ENCODE measurements around the gene FAM72C.
"Not testable (repeated sequence)": the region's sequence is repeated elsewhere in the genome, so short reads cannot be mapped to it uniquely, and the experiment has no call there.

DNA sequence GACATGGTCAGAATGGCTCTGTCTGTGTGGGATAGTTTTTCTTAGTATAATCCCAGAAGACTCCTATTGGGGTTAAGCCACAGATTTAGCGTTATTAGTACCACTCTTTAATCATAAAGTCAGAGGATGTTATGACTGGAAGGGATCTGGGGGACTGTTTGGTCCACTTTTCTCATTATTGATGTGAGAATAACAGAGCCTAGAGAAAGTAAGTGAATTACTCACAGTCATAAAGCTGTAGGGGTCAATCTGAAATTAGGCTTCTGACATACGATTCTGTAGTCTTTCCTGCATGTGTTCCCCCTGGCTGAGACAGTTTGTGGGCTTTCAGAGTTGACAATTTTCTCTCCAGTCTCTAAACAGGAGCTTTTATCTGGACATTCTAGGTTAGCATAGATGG is 47.3 kb upstream of the FAM72C start:
- TF ChIP-seq, protein P1, sequence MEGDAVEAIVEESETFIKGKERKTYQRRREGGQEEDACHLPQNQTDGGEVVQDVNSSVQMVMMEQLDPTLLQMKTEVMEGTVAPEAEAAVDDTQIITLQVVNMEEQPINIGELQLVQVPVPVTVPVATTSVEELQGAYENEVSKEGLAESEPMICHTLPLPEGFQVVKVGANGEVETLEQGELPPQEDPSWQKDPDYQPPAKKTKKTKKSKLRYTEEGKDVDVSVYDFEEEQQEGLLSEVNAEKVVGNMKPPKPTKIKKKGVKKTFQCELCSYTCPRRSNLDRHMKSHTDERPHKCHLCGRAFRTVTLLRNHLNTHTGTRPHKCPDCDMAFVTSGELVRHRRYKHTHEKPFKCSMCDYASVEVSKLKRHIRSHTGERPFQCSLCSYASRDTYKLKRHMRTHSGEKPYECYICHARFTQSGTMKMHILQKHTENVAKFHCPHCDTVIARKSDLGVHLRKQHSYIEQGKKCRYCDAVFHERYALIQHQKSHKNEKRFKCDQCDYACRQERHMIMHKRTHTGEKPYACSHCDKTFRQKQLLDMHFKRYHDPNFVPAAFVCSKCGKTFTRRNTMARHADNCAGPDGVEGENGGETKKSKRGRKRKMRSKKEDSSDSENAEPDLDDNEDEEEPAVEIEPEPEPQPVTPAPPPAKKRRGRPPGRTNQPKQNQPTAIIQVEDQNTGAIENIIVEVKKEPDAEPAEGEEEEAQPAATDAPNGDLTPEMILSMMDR (IDR thresholded peaks at IDR 0.05) = not testable (repeated sequence)
- TF ChIP-seq ZFX (IDR thresholded peaks at IDR 0.05; ENCODE audit: borderline replicate concordance) = not testable (repeated sequence)
